ENCODE results near the gene ECHS1. TPM values are rescaled to one million over a fixed set of nuclear protein-coding genes. Genes with fewer than 3 reads are reported as not detected.

The ECHS1 gene
- total RNA-seq, 4 donors from 2014 or later, result 64.0 to 77.7 (median 73.2) TPM

GRCh38 chr10:133329491-133330202 lies 43.5 kb downstream of the ECHS1 start:
- H3K9me3 ChIP-seq, result no peaks in the 10 kb centered on the region
- no peak overlapping the region for H3K27ac ChIP-seq (replicated peaks in 1 of 4)
- WGBS, result 12% methylated on average over 33 of the region's 37 CpGs
- TF ChIP-seq, protein P1, sequence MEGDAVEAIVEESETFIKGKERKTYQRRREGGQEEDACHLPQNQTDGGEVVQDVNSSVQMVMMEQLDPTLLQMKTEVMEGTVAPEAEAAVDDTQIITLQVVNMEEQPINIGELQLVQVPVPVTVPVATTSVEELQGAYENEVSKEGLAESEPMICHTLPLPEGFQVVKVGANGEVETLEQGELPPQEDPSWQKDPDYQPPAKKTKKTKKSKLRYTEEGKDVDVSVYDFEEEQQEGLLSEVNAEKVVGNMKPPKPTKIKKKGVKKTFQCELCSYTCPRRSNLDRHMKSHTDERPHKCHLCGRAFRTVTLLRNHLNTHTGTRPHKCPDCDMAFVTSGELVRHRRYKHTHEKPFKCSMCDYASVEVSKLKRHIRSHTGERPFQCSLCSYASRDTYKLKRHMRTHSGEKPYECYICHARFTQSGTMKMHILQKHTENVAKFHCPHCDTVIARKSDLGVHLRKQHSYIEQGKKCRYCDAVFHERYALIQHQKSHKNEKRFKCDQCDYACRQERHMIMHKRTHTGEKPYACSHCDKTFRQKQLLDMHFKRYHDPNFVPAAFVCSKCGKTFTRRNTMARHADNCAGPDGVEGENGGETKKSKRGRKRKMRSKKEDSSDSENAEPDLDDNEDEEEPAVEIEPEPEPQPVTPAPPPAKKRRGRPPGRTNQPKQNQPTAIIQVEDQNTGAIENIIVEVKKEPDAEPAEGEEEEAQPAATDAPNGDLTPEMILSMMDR (IDR thresholded peaks at IDR 0.05), result peak in 2 of 3 experiments; percentile 76 to 92
- peak; percentile 37 to 58 for TF ChIP-seq POLR2AphosphoS5 (IDR thresholded peaks at IDR 0.05)
- no peak for TF ChIP-seq EP300 (IDR thresholded peaks at IDR 0.05)
- no peak for TF ChIP-seq POLR2A (IDR thresholded peaks at IDR 0.05; ENCODE audit: low read depth)
- peak overlapping the region; percentile 24 to 51 (median 44) for H3K4me3 ChIP-seq
- DNase-seq (ENCODE audit: extremely low spot score), result no peak
- H3K4me1 ChIP-seq, result peaks cover 21 to 35% (median 29%) of the 10 kb centered on the region in 4 donors
- intact Hi-C loops (cut with DNase I), result loop anchor here (5.0 to 10.0 kb wide), 3 partner anchors 43 to 193 kb away; partner anchors contain the start of gene ECHS1
- no peaks in the 10 kb centered on the region for H3K36me3 ChIP-seq
- peaks cover 9 to 82% (median 54%) of the 10 kb centered on the region in 4 donors for H3K27me3 ChIP-seq

- H3K27ac ChIP-seq (replicated peaks in 1 of 4), result no peak overlapping the region
- no peaks in the 10 kb centered on the region for H3K36me3 ChIP-seq
- H3K4me1 ChIP-seq, result peaks cover 22 to 40% (median 34%) of the 10 kb centered on the region in 4 donors
- intact Hi-C loops (cut with DNase I), result loop anchor here (5.0 kb wide), 2 partner anchors 44 to 194 kb away; partner anchors contain the start of gene ECHS1
- H3K4me3 ChIP-seq, result no peak overlapping the region
- H3K9me3 ChIP-seq, result no peaks in the 10 kb centered on the region
- 84% methylated on average over 10 of the region's 15 CpGs for WGBS
- TF ChIP-seq EP300 (IDR thresholded peaks at IDR 0.05) (no peak), POLR2A (IDR thresholded peaks at IDR 0.05; ENCODE audit: low read depth) (no peak), POLR2AphosphoS5 (IDR thresholded peaks at IDR 0.05) (no peak)
- TF ChIP-seq, protein P1 (IDR thresholded peaks at IDR 0.05), result no peak
- H3K27me3 ChIP-seq, result peaks cover 9 to 88% (median 51%) of the 10 kb centered on the region in 4 donors
- DNase-seq (ENCODE audit: extremely low spot score), result no peak
These were observed 44.5 kb downstream of the ECHS1 start for GRCh38 chr10:133328358-133329343.

DNA sequence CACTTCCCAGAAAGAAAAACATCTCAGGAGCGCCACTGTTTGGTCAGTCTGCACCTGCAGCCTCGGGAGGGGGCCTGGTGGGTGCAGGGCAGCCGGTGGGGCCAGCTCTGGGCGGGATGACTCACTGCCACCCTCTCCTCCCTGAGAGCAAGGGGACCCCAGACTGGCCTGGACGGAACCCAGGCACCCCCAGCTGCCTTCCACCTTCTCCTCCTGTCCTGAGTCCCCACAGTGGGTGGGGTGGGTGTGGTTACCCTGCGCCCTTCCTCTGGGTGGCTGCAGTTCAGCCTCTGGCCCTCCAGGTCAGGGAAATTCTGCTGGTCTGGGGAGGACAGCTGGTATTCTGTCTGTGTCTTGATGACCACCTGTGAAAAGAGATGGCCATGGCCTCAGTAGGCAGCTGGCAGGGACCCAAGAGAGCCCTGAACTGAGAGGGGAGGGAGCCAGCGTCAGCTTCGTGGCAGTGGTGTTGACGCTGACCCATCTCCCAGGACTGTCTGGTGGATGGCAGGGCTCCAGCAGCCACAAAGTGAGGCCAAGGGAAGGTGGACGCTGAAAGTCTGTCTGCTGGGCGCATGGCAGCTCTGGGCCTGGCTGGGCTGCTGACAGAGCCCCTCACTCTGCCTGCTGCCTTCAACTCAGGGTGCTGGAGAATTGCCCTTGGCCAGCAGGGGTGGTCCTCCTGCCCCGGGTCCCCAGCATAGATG lies 45.4 kb downstream of the ECHS1 start:
- TF ChIP-seq POLR2A (IDR thresholded peaks at IDR 0.05; ENCODE audit: low read depth) (no peak), POLR2AphosphoS5 (IDR thresholded peaks at IDR 0.05) (no peak), EP300 (IDR thresholded peaks at IDR 0.05) (no peak)
- TF ChIP-seq, protein P1 (IDR thresholded peaks at IDR 0.05), result no peak
- Histone ChIP-seq H3K9me3 (no peaks in the 10 kb centered on the region), H3K4me3 (no peak overlapping the region), H3K27ac (replicated peaks in 1 of 4) (no peak overlapping the region), H3K36me3 (no peaks in the 10 kb centered on the region), H3K4me1 (peaks cover 22 to 40% (median 34%) of the 10 kb centered on the region in 4 donors), H3K27me3 (peaks cover 9 to 85% (median 51%) of the 10 kb centered on the region in 4 donors)
- intact Hi-C loops (cut with DNase I), result loop anchor here (5.0 kb wide), 2 partner anchors 44 to 194 kb away; partner anchors contain the start of gene ECHS1
- WGBS, result 36% methylated on average over 10 of the region's 12 CpGs
- no peak for DNase-seq (ENCODE audit: extremely low spot score)

Data from esophagus muscularis mucosa (tissue), 4 donors.